Parathyroid adenoma (tissue), 2 donors: ENCODE results near the gene DFFA.

Experiments used
- H2AFZ ChIP-seq: fragments of 300-600 bp; sonication (generic); one replicate; pipeline ENCODE4 v1.7.0; 2017; ENCODE audit warnings: antibody characterized with exemption, mild to moderate bottlenecking
- H3K27ac ChIP-seq: fragments of 300-600 bp; sonication (generic); one replicate; pipeline ENCODE4 v1.7.0; 2017
- H3K27me3 ChIP-seq: fragments of 300-600 bp; sonication (generic); one replicate; pipeline ENCODE4 v1.7.0; 2017; ENCODE audit warnings: low read length; ENCODE audit not compliant: control insufficient read depth, insufficient read depth
- H3K36me3 ChIP-seq: fragments of 300-600 bp; sonication (generic); one replicate; pipeline ENCODE4 v1.7.0; 2017; ENCODE audit warnings: low read length; ENCODE audit not compliant: control insufficient read depth, insufficient read depth
- H3K4me1 ChIP-seq: fragments of 300-600 bp; sonication (generic); one replicate; pipeline ENCODE4 v1.7.0; 2017; ENCODE audit warnings: control low read depth
- H3K4me2 ChIP-seq: fragments of 300-600 bp; sonication (generic); one replicate; pipeline ENCODE4 v1.7.0; 2017; ENCODE audit warnings: low read length
- H3K4me3 ChIP-seq: fragments of 300-600 bp; sonication (generic); one replicate; pipeline ENCODE4 v1.7.0; 2017; ENCODE audit warnings: low read depth, low read length
- H3K79me2 ChIP-seq: fragments of 300-600 bp; sonication (generic); one replicate; pipeline ENCODE4 v1.7.0; 2017; ENCODE audit warnings: control low read depth
- H3K9ac ChIP-seq: fragments of 300-600 bp; sonication (generic); one replicate; pipeline ENCODE4 v1.7.0; 2017; ENCODE audit warnings: mild to moderate bottlenecking
- H3K9me3 ChIP-seq: fragments of 300-600 bp; sonication (generic); one replicate; pipeline ENCODE4 v1.7.0; 2017; ENCODE audit warnings: low read length; ENCODE audit not compliant: control insufficient read depth
- CTCF ChIP-seq: fragments of 300-600 bp; sonication (generic); IDR thresholded peaks from one replicate; pipeline ENCODE4 v1.7.0; 2017; ENCODE audit warnings: antibody characterized with exemption, mild to moderate bottlenecking
- donor health status: primary hyperparathyroidism.

The DFFA gene

DNA sequence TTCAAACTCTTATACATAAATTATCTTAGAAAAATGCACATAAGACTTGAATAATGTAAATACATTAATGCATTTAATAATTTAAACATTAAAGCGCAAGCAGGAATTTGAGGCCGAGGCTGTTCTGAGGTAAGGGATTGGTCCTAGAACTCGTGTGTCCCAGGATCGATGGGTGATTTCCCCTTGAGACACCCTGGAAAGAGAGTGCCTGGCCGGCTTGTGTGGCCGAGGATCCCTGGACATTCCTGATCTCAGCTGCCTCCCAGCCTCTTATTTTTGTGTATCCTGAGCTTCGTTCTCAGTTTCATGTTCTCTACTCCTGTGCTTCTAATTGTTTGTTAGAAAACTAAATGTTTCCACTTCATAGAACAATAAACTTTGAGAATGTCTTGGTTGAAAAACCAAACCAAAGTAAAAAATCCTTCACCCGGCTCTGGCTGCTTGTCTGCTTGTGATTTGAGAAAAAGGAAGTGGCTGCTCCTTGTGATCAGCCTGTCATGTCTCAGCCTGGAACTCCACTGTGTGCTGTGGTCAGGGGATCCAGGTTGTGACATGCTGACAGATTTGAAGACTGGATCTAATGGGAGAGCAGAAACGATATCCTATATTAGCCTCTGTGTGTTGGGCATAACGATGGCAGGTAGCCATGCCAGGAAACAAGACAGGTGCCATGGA lies 43.1 kb upstream of the DFFA start:
- Histone ChIP-seq H3K36me3 (no peaks in the 10 kb centered on the region), H3K4me1 (peaks cover 11% of the 10 kb centered on the region), H3K79me2 (peaks cover 11% of the 10 kb centered on the region), H3K9me3 (no peaks in the 10 kb centered on the region), H3K9ac (no peak overlapping the region), H3K27me3 (no peaks in the 10 kb centered on the region), H3K4me3 (no peak overlapping the region), H2AFZ (no peak overlapping the region), H3K27ac (no peak overlapping the region), H3K4me2 (no peak overlapping the region)
- no peak for TF ChIP-seq CTCF

GRCh38 chr1:10514490-10515235 lies 42.3 kb upstream of the DFFA start:
- H3K79me2 ChIP-seq, result peaks cover 11% of the 10 kb centered on the region
- no peak overlapping the region for H2AFZ ChIP-seq
- H3K9ac ChIP-seq, result no peak overlapping the region
- no peak overlapping the region for H3K4me3 ChIP-seq
- H3K9me3 ChIP-seq, result no peaks in the 10 kb centered on the region
- no peak overlapping the region for H3K27ac ChIP-seq
- H3K4me1 ChIP-seq, result peaks cover 14% of the 10 kb centered on the region
- no peaks in the 10 kb centered on the region for H3K36me3 ChIP-seq
- H3K4me2 ChIP-seq, result no peak overlapping the region
- peak; percentile 23 for TF ChIP-seq CTCF
- no peaks in the 10 kb centered on the region for H3K27me3 ChIP-seq

DNA sequence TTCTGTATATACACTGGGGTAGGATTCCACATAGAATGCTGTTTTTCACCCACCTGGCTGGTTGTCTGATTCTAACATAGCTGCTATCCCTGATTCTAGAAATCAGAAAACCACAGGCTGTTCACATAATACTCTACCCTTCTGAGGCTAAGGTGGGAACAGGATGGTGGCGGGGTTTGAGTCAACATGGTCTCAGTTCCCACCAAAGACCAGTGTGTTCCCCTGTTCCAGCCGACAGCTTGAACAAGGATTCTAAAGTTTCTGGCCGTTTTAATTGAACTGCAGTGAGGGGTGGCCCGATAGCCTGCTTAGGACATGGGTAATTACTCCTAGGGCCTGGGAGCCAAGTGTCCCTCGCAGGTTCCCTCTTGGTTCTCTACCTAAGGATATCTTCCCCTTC lies 40.9 kb upstream of the DFFA start:
- no peak overlapping the region for H3K27ac ChIP-seq

GRCh38 chr1:10511494-10511885 lies 39.2 kb upstream of the DFFA start:
- no peak for TF ChIP-seq CTCF
- Histone ChIP-seq H3K4me3 (no peak overlapping the region), H3K27ac (no peak overlapping the region), H3K79me2 (peaks cover 15% of the 10 kb centered on the region), H3K4me1 (peaks cover 8% of the 10 kb centered on the region), H3K36me3 (no peaks in the 10 kb centered on the region), H3K4me2 (no peak overlapping the region), H3K27me3 (no peaks in the 10 kb centered on the region), H2AFZ (no peak overlapping the region), H3K9me3 (no peaks in the 10 kb centered on the region), H3K9ac (no peak overlapping the region)

More for the DNA sequence above, 40.9 kb upstream of the DFFA start:
- Histone ChIP-seq H3K4me2 (no peak overlapping the region), H3K36me3 (no peaks in the 10 kb centered on the region), H2AFZ (no peak overlapping the region), H3K9ac (no peak overlapping the region), H3K4me1 (peaks cover 14% of the 10 kb centered on the region), H3K27me3 (no peaks in the 10 kb centered on the region), H3K9me3 (no peaks in the 10 kb centered on the region), H3K4me3 (no peak overlapping the region), H3K79me2 (peaks cover 15% of the 10 kb centered on the region)
- TF ChIP-seq CTCF, result no peak
